Stimulated activated CD8-positive, alpha-beta memory T cell treated with anti-CD3 and anti-CD28 coated beads, Interleukin-15, amount 100 ng/mL, for 48 hours (primary cell): ENCODE data around the gene GZMB.
"Not testable (repeated sequence)": the region's sequence is repeated elsewhere in the genome, so short reads cannot be mapped to it uniquely, and the experiment has no call there.

Source experiments
- DNase-seq, 2 donors: peaks; one replicate each; pipeline ENCODE4 v3.0.0-alpha.2; 2020; ENCODE audit warnings: low read depth in 2 of 2

The GZMB gene, protein sequence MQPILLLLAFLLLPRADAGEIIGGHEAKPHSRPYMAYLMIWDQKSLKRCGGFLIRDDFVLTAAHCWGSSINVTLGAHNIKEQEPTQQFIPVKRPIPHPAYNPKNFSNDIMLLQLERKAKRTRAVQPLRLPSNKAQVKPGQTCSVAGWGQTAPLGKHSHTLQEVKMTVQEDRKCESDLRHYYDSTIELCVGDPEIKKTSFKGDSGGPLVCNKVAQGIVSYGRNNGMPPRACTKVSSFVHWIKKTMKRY

DNA sequence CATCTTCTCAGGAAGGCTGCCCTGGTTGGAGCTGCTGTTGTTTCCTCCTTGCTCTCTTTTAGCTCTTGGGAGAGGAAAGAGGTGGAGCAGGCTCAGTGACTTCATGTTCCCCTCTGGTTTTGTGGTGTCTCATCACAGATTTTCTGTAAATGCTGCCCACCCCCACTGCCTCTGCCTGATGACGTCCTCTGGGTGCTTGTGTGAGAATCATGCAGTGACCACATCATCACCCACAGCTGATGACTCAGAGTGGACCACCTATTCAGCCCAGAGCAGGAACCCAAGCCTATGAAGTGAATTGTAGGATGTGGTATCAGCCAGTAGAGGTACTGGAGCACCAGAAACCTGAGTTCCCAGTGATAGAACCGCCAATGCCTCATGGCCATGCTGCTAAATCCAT, at the start of gene GZMB:
Gene GZMB (minus strand): TSS at position 33 of the 400 bp plus-strand sequence. CDS start 30 bp downstream, at position 3.
- peak; percentile 89 for DNase-seq

DNA sequence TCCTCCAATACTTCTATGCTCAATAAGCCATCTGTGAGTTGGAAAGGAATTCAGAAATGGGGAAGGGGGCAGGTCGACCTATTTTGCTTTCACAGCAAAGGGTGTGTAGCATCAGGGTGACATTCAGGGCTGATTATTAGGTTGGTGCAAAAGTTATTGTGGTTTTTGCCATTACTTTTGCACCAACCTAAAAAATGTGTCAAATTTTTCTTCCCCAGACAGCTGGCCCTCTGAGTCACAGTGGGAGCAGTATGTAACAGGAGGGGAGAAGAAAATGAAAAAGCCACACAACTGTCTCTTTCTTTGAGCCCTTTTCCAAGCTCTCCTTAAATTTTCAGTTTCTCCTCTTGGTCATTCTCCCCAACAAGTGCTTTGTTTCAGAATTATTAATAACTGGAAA, 47.1 kb upstream of the GZMB start:
- no peak for DNase-seq

DNA sequence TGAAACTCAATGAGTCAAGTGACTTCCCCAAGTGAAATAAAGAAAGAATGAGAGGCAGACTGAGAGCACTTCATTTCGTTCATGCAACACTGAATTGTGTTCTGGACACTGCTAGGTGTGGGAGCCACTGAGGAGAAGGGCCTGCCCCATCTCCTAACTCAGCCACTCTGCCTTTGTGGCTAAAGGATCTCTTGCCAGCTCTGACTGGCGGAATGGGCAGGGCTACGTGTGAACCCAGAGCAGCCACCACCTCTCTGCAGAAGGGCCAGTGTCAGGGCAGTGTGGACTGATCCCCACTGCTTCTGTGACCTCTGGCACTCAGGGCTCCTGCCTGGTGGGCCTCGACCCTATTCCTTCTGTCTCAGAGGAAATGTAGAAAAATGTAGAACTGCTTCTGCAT, 46.5 kb upstream of the GZMB start:
- DNase-seq: no peak

GRCh38 chr14:24679248-24679961, 45.4 kb upstream of the GZMB start:
- DNase-seq: no peak

DNA sequence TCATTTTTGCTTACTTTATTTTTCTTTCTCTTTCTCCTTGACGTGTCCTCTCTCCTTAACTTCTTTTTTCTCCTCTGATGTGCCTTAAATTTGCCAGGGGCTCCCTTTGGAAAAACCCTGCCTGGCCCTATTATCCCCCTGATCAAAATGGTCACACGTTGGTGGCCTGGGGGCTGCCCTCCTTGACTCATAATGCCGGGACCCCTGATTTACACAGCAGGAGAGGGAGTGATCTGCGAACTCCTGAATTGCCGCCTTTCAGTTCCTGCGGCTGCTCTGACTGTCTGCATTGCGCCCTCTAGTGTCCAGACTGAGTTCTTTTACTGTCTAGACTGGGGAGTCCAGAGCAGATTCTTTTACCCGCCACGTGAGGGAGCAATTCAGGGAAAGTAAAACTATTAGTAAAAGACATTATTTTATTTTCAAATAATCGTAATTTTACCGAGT, 44.8 kb upstream of the GZMB start:
- peak; percentile 69 to 72 for DNase-seq

DNA sequence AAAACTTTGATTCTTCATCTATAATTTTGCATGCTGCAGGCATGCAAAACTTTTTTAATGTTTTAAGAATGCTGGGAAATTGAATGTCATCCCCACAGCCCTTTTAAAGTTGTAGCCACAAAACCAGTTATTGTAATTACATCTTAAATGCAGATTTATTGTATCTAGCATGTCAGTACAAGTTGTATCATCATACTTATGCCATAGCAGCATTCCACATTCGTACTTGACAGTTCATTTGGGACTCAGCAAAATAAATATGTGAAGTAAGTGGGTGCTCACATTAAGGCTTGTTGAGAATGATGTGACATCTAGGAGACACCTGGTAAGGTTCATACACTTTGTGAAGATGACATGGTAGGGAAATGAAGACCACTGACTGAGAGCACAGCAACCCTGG, 44.0 kb upstream of the GZMB start:
- DNase-seq: no peak

DNA sequence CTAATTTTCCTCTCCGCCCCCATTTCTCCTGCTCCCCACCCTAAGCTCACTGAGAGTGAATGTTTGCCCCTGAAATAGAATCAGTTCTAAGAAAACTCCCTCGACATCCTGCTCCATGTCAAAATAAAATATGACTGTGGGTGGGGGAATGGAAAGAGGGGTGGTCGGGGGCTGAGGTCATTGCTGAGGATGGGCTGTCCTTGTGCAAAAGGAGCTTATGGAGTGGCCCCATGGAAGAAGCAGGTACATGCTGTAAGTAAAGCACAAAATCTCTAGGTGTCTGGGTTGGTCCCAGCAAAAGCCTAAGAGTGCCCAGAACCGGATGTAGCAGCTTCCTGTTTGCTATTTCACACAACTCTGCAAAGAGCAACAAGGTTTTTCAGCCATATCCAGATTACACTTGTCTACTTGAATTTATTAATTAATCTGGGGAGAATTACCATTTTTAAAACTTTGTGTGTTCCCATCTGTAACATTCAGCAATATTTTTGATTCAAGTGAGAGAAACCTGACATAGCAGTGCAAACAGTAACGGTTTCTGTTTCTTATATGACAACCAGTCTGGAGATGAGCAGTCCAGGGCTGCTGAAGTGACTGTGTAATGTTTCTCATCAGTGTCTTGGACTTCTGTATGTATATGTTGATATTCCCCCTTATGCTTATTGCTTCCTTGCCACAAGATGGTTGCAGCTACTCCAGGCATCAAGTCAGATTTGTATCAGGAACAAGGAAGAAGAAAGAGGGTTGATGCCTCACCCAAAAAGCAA, 40.4 kb upstream of the GZMB start:
- peak; percentile 45 to 58 for DNase-seq

- DNase-seq: peak; percentile 66 to 68
Observed at GRCh38 chr14:24673534-24674203, 39.7 kb upstream of the GZMB start.

DNA sequence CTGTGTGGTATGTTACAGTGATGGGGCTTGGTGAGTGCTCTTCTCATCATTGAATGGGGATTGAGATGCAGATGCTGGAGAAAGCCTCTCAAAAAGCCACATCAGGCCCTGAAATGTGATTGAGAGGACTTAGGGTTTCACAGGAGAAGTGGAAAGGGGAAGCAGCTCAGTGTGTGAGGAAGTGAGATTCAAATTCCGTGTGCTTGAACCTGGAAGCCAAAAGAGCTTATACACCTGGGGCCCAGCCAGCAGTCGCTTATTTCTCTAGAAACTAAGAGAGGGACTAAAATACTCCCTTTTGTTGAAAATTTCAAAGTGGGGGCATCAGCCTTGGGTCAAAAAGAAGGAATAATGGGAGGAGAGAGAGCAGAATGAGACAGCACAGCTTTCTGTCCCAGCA, 39.1 kb upstream of the GZMB start:
- DNase-seq: no peak

DNA sequence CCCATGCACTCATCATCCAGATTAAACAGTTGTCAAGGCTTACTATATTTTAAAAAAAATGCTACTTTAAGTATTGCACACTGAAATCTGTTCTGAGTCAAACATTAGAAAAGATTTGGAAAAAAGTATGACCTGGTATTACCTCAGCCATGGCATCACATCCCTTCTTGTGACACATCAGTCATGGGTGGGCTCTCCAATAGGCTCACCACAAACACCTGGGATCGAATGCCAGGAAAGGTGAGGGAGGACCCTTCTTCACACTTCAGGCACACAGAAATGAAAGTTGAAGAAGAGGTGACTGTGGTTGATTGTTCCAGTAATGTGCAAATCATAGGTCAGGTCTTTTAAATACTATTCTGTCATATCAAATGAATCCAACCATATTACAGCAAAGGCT, 36.6 kb upstream of the GZMB start:
- DNase-seq: peak in 1 of 2 donors; percentile 64

DNA sequence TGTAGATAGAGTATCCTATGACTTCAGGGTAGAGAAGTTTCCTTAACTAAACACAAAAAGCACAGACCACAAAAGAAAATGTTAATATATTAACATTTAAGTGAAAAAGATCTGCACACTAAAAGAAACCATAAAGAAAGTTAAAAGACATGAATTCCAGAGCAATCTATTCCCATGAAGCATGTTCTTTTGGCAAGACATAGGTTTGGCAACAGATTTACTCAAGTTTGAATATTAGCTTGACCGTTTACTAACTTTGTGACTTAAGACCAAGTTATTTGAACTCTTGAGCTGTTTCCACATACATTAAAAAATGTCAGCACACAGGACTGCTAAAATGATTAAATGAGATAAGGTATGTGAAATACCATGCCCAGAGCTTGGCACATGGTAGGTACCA, 35.7 kb upstream of the GZMB start:
- DNase-seq: no peak

DNA sequence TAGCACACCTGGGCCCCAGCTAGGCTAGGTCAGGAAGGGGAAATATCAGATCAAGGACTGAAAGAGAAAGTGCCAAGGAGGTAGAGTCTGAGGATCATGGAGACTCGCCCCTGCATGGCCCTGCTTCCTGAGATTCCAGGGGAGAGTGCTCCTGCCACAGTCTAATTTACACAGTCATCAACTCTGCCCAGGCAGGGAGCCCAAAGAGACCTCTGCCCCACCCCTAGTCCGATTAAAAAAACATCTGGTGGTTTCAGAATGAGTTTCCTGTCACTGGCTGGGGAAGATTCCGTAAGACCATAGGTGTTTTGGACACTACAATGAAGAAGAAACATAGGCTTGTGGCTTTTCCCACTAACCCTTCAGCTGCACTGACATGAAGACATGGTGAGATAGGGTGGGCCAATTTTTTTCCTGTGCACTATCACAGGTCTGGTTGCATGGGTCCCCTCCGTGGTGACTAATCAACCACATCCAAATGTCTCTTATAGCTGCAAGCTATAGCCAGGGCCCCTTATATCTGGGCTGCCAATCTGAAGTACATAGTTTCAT, 31.5 kb upstream of the GZMB start:
- DNase-seq: peak; percentile 64 to 71

GRCh38 chr14:24664366-24664765, 30.4 kb upstream of the GZMB start:
- no peak for DNase-seq

- peak in 1 of 2 donors; percentile 28 for DNase-seq
Observed at GRCh38 chr14:24662753-24663152, 28.8 kb upstream of the GZMB start.

DNA sequence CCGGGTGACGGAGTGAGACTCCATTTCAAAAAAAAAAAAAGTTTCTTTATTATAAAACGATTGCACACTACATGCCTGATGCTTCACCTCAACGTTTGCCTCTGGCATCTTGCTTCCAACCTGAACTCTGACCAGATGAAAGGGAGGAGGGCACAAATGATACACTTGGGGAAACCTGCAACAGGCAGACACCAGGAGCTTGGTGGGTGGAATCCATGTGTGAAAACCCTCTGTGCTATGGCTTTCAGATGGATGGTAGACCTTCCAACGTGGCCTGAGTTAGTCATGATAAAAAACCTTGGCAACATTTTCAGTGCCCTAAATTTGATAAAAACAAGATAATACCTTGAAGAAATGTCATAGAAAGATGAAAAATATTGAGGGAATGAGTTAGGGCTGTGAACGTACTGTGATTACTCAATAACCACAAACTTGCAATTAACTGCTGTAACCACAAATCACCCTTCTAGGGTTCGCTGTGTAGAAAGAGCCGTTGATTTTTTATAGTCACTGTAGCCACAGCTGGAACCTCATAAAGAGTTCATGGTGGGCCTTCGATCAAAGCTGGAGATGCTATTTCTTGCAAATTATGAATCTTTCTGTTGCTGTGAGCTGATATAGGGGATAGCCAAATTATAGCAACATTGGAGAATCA, 26.1 kb upstream of the GZMB start:
- no peak for DNase-seq

GRCh38 chr14:24648361-24648760, 14.4 kb upstream of the GZMB start:
- DNase-seq: not testable (repeated sequence)

GRCh38 chr14:24639905-24640304, 5.9 kb upstream of the GZMB start:
- DNase-seq: no peak

DNA sequence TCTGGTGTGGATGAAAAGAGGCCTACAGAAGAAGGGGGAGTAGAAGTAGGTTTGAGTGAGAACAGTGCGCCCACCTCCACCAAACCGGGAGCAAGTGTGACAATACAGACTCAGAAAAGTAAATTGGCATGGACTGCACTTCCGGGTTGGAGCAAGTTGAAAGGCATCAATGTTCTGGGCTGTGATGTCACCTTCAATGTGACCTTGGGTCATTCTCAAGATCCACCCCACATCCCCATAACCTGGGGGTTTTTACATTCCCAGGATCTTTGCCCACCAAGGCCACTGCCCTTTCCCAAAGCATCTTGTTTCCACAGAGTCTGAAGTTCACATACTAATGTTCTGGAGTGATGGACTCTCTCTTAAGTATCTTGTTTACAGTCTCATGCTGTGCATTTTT, 5.3 kb upstream of the GZMB start:
- no peak for DNase-seq

GRCh38 chr14:24633353-24633752, 637 bp downstream of the GZMB start:
- DNase-seq: no peak

- DNase-seq: no peak
Observed at GRCh38 chr14:24632761-24633160, 1.2 kb downstream of the GZMB start.

DNA sequence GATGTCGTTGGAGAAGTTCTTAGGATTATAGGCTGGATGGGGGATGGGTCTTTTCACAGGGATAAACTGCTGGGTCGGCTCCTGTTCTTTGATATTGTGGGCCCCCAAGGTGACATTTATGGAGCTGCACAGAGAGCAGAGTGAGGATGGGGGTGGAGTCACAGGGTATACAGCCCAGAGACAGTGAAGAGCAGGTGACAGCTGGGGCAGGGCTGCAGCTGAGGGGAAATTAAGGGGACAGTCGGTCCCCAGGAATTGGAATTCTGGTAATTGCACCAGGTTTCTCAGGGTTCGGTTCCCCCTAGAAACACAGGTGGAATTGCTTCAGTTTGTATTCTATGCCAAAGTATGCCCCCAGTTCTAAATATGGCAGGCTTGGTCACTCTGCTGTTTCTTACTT, 1.7 kb downstream of the GZMB start:
- no peak for DNase-seq
